ENCODE data around the gene CYGB. TPM values are rescaled to one million over a fixed set of nuclear protein-coding genes. Genes with fewer than 3 reads are reported as not detected.

The CYGB gene
- total and polyA plus RNA-seq, 2 of the 13 experiments (the other 11 are each of a cell fraction or from before 2014, with no cell fraction given), result 18.9 to 27.1 TPM

DNA sequence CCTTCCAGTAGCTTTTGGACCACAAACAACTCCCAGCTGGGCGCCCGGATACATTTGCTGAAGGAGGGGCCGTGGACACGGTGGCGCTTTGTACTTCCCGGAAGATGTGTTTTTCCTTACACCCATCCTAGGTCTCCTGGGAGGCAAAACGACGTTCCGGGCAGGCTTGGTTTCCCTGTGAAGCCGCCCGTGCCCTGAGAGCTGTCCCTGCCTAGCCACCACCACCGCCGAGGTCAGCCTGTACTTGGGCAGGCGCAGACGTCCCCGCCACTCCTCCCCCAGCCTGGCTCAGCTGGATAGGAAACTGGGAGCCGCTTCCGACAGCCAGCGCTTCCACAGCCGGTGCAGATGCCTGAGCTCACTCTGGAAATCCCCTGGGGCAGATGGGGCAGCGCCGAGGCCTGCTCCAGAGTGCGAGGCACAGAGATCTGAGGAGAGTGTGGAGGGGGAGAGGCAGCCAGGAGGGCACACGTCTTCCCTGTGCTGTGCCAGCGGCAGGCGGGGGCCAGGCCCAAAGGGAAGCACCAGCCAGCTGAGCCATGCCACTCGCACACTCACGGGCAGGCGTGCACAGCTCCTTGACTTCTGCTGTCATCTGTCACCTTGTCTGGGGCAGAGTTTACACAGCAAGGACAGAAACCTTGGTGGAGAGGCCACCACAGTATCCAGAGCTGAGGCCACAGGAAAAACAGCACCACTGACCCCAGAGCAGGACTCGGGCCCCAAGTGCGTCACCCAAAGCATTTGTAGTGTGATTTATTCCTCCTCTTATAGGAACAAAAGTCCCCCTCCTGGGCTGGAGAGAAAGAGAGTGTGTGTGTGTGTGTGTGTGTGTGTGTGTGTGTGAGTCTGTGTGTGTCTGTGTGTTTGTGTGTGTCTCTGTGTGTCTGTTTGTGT lies 39.3 kb downstream of the CYGB start (continued):
- TF ChIP-seq ZSCAN20 (CRISPR knock-in tag; IDR thresholded peaks at IDR 0.05; ENCODE audit: borderline replicate concordance) (no peak), ZSCAN9 (CRISPR knock-in tag; IDR thresholded peaks at IDR 0.05; ENCODE audit: borderline replicate concordance) (no peak), ZNF124 (CRISPR knock-in tag; IDR thresholded peaks at IDR 0.05) (peak; percentile 39; the same call in 1 of the 2 replicates), ZNF205 (CRISPR knock-in tag; IDR thresholded peaks at IDR 0.05) (peak; percentile 36; the same call in 1 of the 2 replicates), ZNF891 (CRISPR knock-in tag; IDR thresholded peaks at IDR 0.05) (peak; percentile 15; the same call in 1 of the 2 replicates), JUNB (CRISPR knock-in tag; IDR thresholded peaks at IDR 0.05; ENCODE audit: borderline replicate concordance) (no peak), REPIN1 (CRISPR knock-in tag; IDR thresholded peaks at IDR 0.05; ENCODE audit: borderline replicate concordance, low read depth) (peak; percentile 86; the same call in 1 of the 2 replicates), PAX8 (CRISPR knock-in tag; IDR thresholded peaks at IDR 0.05; ENCODE audit: borderline replicate concordance) (peak; percentile 49; the same call in 1 of the 2 replicates), ONECUT2 (CRISPR knock-in tag; IDR thresholded peaks at IDR 0.05) (no peak), FOXJ3 (CRISPR knock-in tag; IDR thresholded peaks at IDR 0.05; ENCODE audit: borderline replicate concordance) (no peak), ZFY (CRISPR knock-in tag; IDR thresholded peaks at IDR 0.05) (peak; percentile 75), ZC3H4 (CRISPR knock-in tag; IDR thresholded peaks at IDR 0.05; ENCODE audit: borderline replicate concordance) (no peak), NFKBIZ (CRISPR knock-in tag; IDR thresholded peaks at IDR 0.05) (peak; percentile 35; the same call in 1 of the 2 replicates), ZNF672 (CRISPR knock-in tag; IDR thresholded peaks at IDR 0.05) (no peak), ZNF558 (CRISPR knock-in tag; IDR thresholded peaks at IDR 0.05; ENCODE audit: borderline replicate concordance) (0 out of 2 replicates have a peak, but pooled peaks have one; percentile 25), POGZ (CRISPR knock-in tag; IDR thresholded peaks at IDR 0.05) (no peak; the same call in 1 of the 2 replicates), SIN3A (IDR thresholded peaks at IDR 0.05; ENCODE audit: borderline replicate concordance, low read depth, low read length) (peak; percentile 67; the same call in 1 of the 2 replicates), ATAD3A (CRISPR knock-in tag; IDR thresholded peaks at IDR 0.05) (no peak)
- TF ChIP-seq, protein P1, sequence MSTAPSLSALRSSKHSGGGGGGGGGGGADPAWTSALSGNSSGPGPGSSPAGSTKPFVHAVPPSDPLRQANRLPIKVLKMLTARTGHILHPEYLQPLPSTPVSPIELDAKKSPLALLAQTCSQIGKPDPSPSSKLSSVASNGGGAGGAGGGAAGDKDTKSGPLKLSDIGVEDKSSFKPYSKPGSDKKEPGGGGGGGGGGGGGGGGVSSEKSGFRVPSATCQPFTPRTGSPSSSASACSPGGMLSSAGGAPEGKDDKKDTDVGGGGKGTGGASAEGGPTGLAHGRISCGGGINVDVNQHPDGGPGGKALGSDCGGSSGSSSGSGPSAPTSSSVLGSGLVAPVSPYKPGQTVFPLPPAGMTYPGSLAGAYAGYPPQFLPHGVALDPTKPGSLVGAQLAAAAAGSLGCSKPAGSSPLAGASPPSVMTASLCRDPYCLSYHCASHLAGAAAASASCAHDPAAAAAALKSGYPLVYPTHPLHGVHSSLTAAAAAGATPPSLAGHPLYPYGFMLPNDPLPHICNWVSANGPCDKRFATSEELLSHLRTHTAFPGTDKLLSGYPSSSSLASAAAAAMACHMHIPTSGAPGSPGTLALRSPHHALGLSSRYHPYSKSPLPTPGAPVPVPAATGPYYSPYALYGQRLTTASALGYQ (CRISPR knock-in tag; IDR thresholded peaks at IDR 0.05), result no peak
- TF ChIP-seq, protein P2, sequence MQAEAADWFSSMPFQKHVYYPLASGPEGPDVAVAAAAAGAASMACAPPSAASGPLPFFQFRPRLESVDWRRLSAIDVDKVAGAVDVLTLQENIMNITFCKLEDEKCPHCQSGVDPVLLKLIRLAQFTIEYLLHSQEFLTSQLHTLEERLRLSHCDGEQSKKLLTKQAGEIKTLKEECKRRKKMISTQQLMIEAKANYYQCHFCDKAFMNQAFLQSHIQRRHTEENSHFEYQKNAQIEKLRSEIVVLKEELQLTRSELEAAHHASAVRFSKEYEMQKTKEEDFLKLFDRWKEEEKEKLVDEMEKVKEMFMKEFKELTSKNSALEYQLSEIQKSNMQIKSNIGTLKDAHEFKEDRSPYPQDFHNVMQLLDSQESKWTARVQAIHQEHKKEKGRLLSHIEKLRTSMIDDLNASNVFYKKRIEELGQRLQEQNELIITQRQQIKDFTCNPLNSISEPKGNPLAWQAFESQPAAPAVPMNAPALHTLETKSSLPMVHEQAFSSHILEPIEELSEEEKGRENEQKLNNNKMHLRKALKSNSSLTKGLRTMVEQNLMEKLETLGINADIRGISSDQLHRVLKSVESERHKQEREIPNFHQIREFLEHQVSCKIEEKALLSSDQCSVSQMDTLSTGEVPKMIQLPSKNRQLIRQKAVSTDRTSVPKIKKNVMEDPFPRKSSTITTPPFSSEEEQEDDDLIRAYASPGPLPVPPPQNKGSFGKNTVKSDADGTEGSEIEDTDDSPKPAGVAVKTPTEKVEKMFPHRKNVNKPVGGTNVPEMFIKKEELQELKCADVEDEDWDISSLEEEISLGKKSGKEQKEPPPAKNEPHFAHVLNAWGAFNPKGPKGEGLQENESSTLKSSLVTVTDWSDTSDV (CRISPR knock-in tag; IDR thresholded peaks at IDR 0.05), result peak; percentile 45; the same call in 1 of the 2 replicates
- TF ChIP-seq, protein P3, sequence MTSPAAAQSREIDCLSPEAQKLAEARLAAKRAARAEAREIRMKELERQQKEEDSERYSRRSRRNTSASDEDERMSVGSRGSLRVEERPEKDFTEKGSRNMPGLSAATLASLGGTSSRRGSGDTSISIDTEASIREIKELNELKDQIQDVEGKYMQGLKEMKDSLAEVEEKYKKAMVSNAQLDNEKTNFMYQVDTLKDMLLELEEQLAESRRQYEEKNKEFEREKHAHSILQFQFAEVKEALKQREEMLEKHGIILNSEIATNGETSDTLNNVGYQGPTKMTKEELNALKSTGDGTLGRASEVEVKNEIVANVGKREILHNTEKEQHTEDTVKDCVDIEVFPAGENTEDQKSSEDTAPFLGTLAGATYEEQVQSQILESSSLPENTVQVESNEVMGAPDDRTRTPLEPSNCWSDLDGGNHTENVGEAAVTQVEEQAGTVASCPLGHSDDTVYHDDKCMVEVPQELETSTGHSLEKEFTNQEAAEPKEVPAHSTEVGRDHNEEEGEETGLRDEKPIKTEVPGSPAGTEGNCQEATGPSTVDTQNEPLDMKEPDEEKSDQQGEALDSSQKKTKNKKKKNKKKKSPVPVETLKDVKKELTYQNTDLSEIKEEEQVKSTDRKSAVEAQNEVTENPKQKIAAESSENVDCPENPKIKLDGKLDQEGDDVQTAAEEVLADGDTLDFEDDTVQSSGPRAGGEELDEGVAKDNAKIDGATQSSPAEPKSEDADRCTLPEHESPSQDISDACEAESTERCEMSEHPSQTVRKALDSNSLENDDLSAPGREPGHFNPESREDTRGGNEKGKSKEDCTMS (CRISPR knock-in tag; conservative IDR thresholded peaks at IDR 0.05), result no peak
